Omental fat pad (tissue), 4 donors: ENCODE results near the gene RAB5B. TPM values are rescaled to one million over a fixed set of nuclear protein-coding genes. Genes with fewer than 3 reads are reported as not detected.
A peak's percentile ranks its signal among the peaks of the same experiment; 100 is the strongest.
"Not testable (repeated sequence)": the region's sequence is repeated elsewhere in the genome, so short reads cannot be mapped to it uniquely, and the experiment has no call there.

Experiments used
- ATAC-seq: fragments of 150-250 bp; one replicate; pipeline ENCODE4 v1.9.1; 2016; ENCODE audit warnings: mild to moderate bottlenecking, moderate library complexity; ENCODE audit not compliant: low FRiP score
- DNase-seq: peaks from one replicate; pipeline ENCODE4 v3.0.0-alpha.2; 2019; ENCODE audit warnings: low spot score
- total RNA-seq, 4 donors: library from RNA; depleted of rRNA; stranded (reverse); fragments of >200 nt; gene quantifications; one replicate each; pipeline ENCODE4 v1.1.0, GENCODE V29; 2016
- TF ChIP-seq, protein P1 (sequence below), 3 donors: fragments of 450-650 bp; IDR thresholded peaks; one replicate each; pipeline ENCODE4 v1.5.1; 2016 to 2017; ENCODE audit warnings: antibody characterized with exemption in 3 of 3, mild to moderate bottlenecking in 3 of 3, moderate library complexity in 2 of 3

Gene RAB5B
- total RNA-seq, 4 donors from 2014 or later = 46.2 to 71.5 (median 64.8) TPM

DNA sequence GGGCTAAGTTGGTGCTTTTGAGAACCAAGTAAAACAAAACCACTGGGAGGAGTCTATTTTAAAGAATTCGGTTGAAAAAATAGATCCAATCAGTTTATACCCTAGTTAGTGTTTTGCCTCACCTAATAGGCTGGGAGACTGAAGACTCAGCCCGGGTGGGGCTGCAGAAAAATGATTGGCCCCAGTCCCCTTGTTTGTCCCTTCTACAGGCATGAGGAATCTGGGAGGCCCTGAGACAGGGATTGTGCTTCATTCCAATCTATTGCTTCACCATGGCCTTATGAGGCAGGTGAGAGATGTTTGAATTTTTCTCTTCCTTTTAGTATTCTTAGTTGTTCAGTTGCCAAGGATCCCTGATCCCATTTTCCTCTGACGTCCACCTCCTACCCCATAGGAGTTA is 1.8 kb upstream of the RAB5B start:
- TF ChIP-seq, protein P1, sequence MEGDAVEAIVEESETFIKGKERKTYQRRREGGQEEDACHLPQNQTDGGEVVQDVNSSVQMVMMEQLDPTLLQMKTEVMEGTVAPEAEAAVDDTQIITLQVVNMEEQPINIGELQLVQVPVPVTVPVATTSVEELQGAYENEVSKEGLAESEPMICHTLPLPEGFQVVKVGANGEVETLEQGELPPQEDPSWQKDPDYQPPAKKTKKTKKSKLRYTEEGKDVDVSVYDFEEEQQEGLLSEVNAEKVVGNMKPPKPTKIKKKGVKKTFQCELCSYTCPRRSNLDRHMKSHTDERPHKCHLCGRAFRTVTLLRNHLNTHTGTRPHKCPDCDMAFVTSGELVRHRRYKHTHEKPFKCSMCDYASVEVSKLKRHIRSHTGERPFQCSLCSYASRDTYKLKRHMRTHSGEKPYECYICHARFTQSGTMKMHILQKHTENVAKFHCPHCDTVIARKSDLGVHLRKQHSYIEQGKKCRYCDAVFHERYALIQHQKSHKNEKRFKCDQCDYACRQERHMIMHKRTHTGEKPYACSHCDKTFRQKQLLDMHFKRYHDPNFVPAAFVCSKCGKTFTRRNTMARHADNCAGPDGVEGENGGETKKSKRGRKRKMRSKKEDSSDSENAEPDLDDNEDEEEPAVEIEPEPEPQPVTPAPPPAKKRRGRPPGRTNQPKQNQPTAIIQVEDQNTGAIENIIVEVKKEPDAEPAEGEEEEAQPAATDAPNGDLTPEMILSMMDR (IDR thresholded peaks at IDR 0.05) = no peak
- no peak for DNase-seq
- ATAC-seq = no peak

DNA sequence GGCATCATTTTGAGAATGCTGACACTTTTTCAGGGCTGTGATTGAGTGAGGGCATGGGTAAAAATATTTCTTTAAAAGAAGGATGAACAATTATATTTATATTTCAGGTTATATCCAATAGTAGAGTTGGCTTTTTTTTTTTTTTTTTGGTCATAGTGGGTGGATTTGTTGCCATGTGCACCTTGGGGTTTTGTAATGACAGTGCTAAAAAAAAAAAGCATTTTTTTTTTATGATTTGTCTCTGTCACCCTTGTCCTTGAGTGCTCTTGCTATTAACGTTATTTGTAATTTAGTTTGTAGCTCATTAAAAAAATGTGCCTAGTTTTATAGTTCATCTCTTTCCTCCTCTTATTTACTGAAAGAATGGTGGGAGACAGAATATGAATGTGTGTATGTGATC is 1.4 kb upstream of the RAB5B start:
- DNase-seq (no peak), ATAC-seq (no peak)
- TF ChIP-seq, protein P1 (IDR thresholded peaks at IDR 0.05) = no peak

DNA sequence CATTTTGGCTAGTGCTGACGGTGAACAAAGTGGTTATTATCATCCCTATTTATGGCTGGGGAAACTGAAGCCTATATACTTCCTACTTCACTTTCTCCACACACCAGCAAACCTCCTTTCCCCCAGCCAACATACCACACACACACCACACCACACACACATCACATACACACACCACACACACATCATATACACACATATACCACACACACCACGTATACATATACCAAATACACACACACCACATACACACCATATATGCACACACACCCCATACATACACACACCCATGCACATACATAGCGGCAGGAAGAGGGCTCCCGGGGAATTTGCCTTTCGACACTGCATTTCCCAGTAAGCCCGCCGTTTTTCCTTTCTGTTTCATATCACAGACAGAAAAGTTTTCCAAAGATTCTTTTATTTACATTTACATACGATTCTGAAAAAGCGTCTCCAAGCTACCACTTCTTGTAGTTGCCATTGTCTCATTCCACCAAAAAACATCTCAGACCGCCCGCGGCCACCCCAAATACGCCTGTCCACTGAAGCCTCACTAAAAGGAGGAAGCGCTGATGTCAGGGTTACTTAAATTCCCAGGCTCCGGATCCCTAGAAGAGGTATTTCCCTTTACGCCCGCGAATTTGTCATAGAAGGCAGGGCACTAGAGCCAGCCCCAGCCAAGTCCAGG is 823 bp upstream of the RAB5B start:
- TF ChIP-seq, protein P1 (IDR thresholded peaks at IDR 0.05) = no peak
- ATAC-seq = no peak
- no peak for DNase-seq

DNA sequence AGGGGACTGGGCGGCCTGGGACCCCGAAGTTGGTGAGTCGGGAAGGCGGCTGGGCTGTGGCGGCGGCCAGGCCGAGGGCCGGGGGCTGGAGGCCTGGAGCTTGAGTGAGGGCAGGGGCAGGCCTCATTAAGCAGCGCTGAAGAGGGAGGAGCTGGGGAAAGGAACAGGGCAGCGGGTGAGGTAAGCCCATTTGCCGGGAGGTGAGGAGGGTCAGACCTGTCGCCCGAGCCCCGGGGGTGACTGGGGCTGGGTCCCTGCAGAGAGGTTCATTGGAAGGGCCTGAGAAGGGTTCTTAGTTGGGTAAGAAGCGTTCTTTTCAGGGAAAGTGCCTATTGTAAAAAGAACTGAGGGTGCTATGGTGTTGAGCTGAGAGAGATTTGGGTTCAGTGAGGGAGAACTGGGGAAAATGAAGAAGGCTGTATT is 441 bp downstream of the RAB5B start:
- DNase-seq (no peak), ATAC-seq (peak; percentile 26)
- TF ChIP-seq, protein P1 (IDR thresholded peaks at IDR 0.05) = no peak

DNA sequence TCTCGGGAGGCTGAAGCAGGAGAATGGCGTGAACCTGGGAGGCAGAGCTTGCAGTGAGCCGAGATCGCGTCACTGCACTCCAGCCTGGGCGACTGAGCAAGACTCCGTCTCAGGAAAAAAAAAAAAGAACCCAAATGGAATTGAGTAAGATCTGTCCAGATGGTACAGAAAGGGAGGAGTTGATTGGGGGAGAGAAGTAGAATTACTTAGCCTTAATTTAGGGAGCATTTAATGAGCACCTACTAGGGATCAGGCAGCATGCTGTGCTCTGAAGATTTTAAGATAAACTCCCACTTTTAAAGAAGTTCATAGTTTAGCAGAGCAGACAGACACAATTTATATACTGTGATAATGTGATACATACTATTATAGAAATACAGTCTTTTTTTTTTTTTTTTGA is 4.5 kb downstream of the RAB5B start:
- no peak for ATAC-seq
- no peak for DNase-seq
- TF ChIP-seq, protein P1 (IDR thresholded peaks at IDR 0.05) = no peak

DNA sequence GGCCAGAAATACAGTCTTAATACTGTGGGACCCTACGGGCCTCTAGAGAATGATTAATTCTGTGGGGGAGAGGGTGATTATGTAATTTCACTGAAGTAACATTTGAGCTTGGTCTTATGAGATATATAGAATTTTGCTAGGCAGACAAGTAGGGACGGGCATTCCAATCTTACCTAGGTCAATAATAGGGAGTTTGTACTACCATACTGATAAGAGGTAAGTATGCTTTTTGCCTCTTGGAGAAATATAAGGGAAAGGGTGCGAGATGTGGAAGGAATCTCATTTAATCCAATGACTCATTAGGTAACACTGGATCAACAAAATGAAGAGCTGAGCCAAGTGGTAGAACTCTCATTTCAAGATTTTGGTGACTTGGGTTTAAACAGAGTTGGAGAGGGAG is 5.2 kb downstream of the RAB5B start:
- DNase-seq (no peak), ATAC-seq (no peak)
- TF ChIP-seq, protein P1 (IDR thresholded peaks at IDR 0.05) = no peak

DNA sequence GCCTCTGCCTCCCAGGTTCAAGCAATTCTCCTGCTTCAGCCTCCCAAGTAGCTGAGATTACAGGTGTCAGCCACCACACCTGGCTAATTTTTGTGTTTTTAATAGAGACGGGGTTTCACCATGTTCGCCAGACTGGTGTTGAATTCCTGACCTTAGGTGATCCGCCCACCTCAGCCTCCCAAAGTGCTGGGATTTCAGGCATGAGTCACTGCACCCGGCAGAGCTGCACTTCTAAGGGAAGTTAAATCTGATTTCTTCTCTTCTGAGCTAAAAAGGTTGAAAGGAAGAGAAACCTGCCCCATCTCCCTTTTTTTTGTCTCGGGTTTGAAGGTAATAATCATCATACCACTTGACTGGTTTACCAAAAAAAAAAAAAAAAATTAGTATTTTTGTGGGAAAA is 8.0 kb downstream of the RAB5B start:
- DNase-seq = not testable (repeated sequence)
- ATAC-seq = peak; percentile 35
